HG03095 (cell line): ENCODE data around the gene MUC6.

Experiments
- ATAC-seq: cut with Tn5 transposase; IDR thresholded peaks from one replicate; pipeline ENCODE4 v1.9.1; 2021; ENCODE audit warnings: moderate library complexity; ENCODE audit not compliant: unreplicated experiment

MUC6 gene

GRCh38 chr11:1010551-1011319 is 25.8 kb downstream of the MUC6 start:
- ATAC-seq: no peak

- no peak for ATAC-seq
These were observed 26.5 kb downstream of the MUC6 start for GRCh38 chr11:1009991-1010390.

- ATAC-seq: no peak
These were observed 27.1 kb downstream of the MUC6 start for GRCh38 chr11:1009371-1009770.

DNA sequence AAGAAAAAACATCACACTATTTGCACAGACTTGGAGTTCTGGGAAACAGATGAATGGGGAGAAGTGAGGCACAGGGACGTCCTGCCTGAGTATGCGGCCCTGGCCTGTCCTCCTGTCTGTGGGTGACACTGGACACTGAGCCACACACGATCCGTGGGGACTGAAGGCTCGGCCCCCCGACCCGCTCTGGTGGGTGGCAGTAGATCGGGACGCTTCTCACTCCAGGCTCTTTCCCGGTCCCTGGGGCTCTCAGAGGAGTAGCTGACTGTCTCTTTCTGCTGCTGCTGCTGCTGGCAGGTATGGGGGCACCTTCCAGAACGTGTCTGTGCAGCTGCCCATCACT is 27.7 kb downstream of the MUC6 start:
- no peak for ATAC-seq

DNA sequence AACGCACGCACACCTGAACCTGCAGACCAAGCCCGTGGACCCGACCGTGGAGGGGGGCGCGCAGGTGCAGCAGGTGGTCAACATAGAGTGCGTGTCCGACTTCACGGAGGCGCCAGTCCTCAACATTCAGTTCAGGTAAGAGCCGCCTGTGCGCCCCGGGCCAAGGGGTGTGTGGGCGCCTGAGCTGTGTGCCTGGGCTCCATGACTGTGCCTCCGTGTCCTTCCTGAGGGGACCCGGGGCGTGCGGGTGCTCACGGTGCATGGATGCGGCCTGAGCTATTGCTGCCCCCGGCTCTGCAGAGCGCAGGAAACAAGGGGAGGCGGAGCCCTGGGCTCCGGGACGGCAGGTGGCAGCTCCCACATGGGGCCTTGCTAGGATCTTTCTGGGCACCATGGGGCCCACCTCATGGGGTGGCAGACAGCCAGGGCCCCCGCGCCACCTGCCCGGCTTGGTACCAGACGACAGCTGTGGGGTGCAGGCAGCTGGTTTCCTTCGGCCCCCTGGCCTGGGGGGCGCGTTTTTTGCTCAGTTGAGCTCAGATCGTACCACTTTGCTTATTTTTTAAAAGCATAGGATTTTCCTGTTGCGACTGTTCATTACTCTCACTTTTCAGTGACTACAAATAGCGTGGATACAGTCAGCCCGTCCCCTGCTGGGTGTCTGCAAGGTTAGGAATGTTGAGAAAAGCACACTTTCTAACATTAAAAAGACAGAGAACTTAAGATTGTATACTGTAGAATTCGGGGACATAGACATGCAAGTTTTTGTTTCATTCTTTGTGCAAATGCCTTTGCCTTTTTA is 28.3 kb downstream of the MUC6 start:
- no peak for ATAC-seq

- ATAC-seq: no peak
These were observed 29.2 kb downstream of the MUC6 start for GRCh38 chr11:1007279-1007678.

DNA sequence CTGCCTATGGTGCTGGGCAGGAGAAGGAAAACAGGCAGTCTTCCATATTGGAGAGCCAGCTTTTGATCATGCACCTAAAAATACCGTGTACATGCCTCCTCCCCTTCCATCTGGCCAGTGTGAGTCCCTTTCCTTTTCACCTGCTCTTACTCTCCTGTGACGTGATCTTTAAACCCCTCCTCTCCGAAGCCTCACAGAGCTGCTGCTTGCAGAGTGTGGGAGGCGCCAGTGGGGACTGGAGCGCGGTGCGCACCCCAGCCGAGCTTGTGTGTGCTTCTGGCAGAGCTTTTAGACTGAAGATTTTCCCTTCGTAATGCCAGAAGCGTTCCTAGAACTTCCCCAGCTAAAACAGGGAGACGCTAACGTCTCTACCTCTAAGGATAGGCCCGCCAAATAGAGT is 29.8 kb downstream of the MUC6 start:
- ATAC-seq: no peak

- no peak for ATAC-seq
These were observed 30.6 kb downstream of the MUC6 start for GRCh38 chr11:1005928-1006327.

- ATAC-seq: no peak
These were observed 33.4 kb downstream of the MUC6 start for GRCh38 chr11:1003159-1003558.

GRCh38 chr11:1002406-1002984 is 34.0 kb downstream of the MUC6 start:
- no peak for ATAC-seq

GRCh38 chr11:1001617-1002405 is 34.7 kb downstream of the MUC6 start:
- ATAC-seq: no peak

DNA sequence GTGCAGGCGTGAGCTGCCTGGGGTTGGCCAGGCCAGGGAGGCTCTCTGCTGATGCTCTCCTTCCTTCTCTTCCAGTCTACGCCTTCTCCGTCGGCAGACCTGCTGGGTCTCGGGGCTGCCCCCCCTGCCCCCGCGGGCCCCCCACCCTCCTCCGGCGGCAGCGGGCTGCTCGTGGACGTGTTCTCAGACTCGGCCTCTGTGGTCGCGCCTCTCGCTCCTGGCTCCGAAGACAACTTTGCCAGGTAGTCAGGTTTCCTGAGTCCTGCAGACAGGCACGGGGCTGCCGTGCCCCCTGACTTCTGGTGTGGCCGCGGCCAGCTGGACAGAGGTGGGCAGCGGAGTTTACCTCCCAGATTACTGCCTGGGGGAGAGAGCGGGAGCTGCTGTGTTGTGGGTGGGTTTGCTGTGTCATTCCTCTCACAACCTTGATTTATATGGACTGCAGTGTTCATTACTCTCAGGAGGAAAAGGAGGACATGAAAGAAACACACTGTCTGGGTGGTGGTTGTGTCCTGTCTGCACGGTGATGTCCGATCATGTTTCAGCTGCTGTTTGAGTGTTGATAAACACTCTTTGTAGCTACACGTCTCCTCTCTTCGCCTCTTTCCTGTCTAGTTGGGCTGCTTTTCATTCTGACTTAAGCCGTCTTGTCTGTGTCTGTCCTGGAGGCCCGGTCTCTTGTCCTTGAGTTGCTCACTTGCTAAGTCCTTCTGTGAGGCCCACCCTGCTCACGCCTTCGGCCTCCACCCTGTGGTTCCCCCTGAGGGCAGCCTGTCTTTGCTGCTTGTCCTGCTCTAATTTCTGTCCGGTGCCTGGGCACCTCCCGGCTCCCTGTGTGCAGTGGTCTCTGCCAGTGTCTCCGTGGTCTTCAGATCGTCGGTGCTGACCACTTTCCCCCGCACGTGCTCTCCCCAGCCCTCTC is 35.9 kb downstream of the MUC6 start:
- no peak for ATAC-seq

DNA sequence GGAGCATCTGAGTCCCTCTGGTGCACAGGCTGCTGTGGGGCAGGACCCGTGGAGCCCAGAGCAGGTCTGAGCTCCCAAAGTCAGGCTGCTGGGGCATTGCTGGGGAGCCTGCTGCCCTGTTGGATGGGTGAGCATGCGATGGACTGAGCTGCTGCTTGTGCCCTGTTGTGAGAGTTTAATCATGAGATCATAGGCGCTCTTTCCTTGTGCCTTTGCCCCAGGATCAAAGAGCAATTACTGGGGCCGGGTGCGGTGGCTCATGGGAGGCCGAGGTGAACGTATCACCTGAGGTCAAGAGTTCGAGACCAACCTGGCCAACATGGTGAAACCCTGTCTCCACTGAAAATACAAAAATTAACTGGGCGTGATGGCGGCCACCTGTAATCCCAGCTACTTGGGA is 37.5 kb downstream of the MUC6 start:
- ATAC-seq: no peak

GRCh38 chr11:997907-998306 is 38.6 kb downstream of the MUC6 start:
- ATAC-seq: no peak

- ATAC-seq: no peak
These were observed 39.8 kb downstream of the MUC6 start for GRCh38 chr11:996681-997080.

GRCh38 chr11:995752-996420 is 40.6 kb downstream of the MUC6 start:
- no peak for ATAC-seq

DNA sequence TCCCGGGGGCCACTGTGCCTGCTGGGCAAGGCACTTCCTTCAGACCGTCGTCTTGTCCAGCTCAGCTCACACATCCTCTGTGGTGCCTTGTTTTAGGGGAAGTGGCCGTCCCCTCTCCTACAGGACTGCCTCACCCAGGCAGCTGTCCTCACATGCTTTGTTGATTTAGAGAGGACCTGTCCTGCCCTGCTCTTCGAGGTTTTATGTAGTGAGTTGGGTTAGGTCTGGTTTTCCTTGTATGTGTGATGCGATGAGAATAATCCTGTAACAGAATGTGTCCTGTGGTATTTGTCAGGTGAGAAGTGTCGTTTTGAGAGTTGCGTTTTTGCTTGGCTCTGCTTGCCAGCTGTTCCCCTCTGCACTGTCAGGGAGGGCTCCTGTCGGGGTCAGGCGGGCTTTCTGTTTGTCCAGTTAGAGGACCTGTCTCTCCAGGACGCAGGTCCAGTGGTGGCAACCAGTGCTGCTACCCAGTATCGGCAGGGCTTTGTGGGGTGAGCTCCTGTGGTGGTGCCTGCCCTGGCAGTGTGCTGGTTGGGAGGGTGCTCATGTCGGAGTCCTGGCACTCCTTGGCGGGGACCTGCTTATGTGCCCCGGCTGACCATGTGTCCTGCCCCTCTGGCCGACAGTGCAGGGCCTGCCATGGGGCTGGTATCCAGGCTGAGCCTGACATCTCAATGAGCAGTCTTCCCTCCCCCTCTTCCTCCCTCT is 41.3 kb downstream of the MUC6 start:
- ATAC-seq: no peak

DNA sequence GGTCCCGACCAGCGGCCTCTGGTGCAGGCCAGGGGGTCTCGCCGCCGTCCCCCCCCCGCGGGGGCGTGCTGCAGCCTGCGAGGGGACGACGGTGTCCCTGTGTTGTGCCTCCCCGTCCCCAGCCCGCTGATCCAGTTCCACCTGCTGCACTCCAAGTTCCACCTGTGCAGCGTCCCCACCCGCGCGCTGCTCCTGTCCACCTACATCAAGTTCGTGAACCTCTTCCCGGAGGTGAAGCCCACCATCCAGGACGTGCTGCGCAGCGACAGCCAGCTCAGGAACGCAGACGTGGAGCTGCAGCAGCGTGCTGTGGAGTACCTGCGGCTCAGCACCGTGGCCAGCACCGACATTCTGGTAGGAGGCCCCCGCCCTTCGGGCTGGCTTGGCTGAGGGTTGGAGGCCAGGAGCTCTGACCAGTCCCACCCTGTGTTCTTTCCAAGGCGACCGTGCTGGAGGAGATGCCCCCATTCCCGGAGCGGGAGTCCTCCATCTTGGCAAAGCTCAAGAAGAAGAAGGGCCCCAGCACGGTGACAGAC is 42.8 kb downstream of the MUC6 start:
- ATAC-seq: no peak

DNA sequence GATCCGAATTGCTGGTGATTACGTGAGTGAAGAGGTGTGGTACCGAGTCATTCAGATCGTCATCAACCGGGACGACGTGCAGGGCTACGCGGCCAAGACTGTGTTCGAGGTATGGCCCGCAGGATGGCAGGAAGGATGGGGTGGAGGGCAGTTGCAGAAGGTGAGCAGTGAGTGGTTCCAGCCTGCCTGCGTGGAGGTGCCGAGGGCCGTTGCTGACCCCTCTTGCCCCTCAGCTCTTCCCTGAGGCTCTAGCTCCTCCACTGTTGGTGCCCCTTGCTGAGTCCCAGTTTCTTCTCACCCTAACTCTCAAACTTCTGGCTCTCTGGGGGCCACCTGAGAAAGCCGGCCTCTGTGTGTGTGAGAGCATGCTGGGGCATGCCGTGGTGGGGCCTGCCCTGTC is 43.9 kb downstream of the MUC6 start:
- no peak for ATAC-seq
